Fibroblast of pulmonary artery (primary cell): ENCODE results near the gene TTLL10.

Experiments used
- DNase-seq: peaks from one replicate; pipeline ENCODE4 v3.0.0-alpha.2; 2010; ENCODE audit warnings: low read depth
- H3K4me3 ChIP-seq: replicated peaks from 2 replicates; pipeline ENCODE4 v1.5.1; 2011; ENCODE audit warnings: low read depth, mild to moderate bottlenecking, control low read depth, low read length, moderate library complexity
- TF ChIP-seq, protein P1 (sequence below): IDR thresholded peaks from 2 replicates; pipeline ENCODE4 v1.5.1; 2011; ENCODE audit warnings: mild to moderate bottlenecking, control low read depth, low read length, inconsistent platforms; ENCODE audit errors: missing control alignments

Gene TTLL10

DNA sequence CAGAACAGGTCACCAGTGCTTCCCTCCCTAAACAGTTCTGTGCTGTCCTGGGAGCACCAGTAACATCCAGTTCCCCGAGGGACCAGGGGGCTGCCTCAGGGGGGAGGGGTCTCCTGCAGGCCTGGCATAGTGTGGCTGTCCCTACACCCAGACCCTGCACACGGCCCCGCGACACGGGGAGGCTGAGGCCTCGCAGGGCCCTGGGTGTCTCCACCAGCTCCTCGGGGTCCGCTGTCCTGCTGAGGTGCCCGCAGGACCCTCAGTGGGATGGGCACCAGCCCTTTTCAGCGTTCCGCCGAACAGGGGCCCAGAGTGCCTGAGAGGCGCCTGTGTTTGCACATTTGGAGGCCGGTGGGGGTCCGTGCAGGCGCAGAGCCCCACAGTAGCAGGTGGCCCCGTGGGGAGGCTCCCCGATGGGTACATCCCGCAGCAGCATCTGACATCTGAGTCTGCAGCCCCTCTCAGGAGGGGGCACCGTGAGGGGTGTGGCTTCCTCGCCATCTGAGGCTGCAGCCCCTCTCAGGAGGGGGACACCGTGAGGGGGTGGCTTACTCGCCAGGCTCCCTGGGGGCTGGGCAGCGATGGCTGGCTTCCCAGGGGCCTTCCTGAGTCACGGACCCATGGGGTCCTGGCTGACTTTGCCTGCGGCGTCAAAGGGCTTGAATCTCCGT, 39.2 kb upstream of the TTLL10 start:
- TF ChIP-seq, protein P1, sequence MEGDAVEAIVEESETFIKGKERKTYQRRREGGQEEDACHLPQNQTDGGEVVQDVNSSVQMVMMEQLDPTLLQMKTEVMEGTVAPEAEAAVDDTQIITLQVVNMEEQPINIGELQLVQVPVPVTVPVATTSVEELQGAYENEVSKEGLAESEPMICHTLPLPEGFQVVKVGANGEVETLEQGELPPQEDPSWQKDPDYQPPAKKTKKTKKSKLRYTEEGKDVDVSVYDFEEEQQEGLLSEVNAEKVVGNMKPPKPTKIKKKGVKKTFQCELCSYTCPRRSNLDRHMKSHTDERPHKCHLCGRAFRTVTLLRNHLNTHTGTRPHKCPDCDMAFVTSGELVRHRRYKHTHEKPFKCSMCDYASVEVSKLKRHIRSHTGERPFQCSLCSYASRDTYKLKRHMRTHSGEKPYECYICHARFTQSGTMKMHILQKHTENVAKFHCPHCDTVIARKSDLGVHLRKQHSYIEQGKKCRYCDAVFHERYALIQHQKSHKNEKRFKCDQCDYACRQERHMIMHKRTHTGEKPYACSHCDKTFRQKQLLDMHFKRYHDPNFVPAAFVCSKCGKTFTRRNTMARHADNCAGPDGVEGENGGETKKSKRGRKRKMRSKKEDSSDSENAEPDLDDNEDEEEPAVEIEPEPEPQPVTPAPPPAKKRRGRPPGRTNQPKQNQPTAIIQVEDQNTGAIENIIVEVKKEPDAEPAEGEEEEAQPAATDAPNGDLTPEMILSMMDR = no peak
- no peak for DNase-seq
- H3K4me3 ChIP-seq = no peak overlapping the region

DNA sequence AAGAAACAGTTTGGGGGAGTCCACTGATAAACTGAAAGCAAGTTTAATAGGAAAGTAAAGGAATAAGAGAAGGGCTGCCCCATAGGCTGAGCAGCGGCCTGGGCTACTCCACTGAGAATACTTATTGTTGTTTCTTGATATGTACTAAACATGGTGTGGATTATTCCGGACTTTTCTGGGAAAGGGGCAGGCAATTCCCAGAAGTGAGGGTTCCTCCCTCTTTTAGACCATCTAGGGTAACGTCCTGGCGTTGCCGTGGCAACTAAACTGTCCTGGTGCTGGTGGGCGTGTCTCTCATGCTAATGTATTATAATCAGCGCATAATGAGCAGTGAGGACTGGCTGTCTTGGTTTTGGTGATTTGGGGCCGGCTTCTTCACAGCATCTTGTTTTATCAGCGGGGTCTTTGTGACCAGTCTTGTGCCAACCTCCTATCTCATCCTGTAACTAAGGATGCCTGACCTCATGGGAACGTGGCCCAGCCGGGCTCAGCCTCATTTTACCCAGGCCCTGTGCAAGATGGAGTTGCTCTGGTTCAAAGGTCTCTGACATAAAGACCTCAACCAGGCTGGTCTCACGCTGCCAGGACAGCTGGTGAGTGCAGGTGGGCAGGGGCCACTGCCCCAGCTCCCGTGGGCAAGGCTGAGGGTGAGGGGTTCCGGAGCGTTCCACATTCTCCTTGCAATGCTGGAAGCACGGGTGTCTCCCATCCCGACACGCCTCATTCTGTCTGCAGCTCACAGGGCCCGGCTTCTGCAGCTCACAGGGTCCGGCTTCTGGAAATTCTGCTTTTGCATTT, 38.1 kb upstream of the TTLL10 start:
- TF ChIP-seq, protein P1 = no peak
- H3K4me3 ChIP-seq = no peak overlapping the region
- DNase-seq = no peak

- no peak overlapping the region for H3K4me3 ChIP-seq
- TF ChIP-seq, protein P1 = no peak
- no peak for DNase-seq
Observed at GRCh38 chr1:1136547-1137230, 37.0 kb upstream of the TTLL10 start.

DNA sequence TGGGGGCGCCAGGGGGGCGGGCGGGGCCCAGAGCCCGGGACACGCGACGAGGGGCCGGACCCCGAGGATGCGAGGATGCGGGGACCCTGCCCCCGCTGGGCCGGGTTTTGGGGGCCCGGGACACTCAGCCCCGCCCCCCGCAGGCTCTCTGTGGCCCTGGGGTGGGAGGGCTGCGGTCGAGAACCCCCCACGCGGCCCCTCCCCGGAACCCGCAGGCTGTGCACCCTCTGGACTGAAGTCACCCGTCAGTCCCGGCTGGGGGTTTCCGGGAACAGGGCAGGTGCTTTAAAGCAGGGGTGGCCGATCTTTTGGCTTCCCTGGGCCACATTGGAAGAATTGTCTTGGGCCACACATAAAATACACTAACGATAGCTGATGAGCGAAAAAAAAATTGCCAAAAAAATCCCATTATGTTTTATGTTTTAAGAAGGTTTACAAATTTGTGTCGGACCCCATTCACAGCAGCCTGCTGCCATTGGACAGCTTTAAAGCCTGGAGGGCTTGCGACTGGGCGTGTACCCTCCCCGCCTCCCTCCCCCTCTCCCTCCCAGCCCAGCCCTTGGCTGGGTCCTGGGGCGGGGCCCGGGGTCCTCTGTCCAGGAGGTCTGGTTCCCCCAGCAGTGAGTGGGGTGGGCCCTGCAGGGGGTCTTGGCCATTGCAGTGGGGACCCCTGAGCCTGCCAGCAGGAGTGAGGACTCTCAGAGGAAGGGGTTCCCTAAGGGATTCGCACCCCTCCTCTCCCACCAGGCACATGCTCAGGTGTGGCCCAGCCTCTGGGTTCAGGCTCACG, 36.2 kb upstream of the TTLL10 start:
- TF ChIP-seq, protein P1 = no peak
- H3K4me3 ChIP-seq = no peak overlapping the region
- no peak for DNase-seq

GRCh38 chr1:1140673-1141072, 33.0 kb upstream of the TTLL10 start:
- H3K4me3 ChIP-seq = no peak overlapping the region
- TF ChIP-seq, protein P1 = no peak
- DNase-seq = no peak

DNA sequence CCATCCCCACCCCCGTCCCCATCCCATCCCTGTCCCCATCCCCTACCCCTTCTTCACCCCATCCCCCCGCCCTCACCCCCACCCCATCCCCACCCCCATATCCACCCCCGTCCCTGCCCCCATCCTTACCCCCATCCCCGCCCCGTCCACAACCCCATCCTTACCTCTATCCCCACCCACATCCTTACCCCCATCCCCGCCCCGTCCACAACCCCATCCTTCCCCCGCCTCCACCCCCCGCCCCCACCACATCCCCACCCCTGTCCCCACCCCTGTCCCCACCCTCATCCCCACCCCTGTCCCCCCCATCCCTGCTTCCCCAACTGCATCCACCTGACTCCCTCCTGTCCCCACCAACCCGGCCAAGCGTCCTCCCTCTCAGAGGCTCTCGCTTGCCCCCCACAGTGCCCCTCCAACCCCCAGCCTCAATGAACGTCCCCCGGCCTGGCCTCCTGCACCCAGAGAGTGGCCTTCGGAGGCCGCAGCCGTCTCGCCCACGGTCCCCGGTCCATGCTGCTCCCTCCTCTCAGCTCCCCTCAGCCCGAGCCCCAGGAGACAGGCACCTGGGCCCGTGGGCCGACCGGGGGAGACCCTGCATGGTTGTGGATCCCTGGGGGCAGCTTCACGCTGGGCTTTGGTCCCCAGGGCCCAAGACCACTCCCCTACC, 32.3 kb upstream of the TTLL10 start:
- TF ChIP-seq, protein P1 = no peak
- DNase-seq = no peak

More for the DNA sequence above, 32.3 kb upstream of the TTLL10 start:
- H3K4me3 ChIP-seq = no peak overlapping the region
